Cardiac muscle cell (in vitro differentiated cells and primary cell): Measurements from ENCODE around the gene CNTNAP2. TPM values are rescaled to one million over a fixed set of nuclear protein-coding genes. Genes with fewer than 3 reads are reported as not detected.

Experiments used
- DNase-seq, 2 donors: peaks; one replicate each; pipeline versions ENCODE4 v3.0.0 to v3.0.0-alpha.2; 2010 to 2017; ENCODE audit warnings: low read depth in 1 of 2, low spot score in 1 of 2
- H3K27ac ChIP-seq: fragments of 200-600 bp; sonication (generic); 2 replicates; pipeline ENCODE4 v1.5.1; 2016
- H3K27me3 ChIP-seq: fragments of 200-600 bp; sonication (generic); 2 replicates; pipeline ENCODE4 v1.6.0; 2016; ENCODE audit warnings: control low read depth
- H3K36me3 ChIP-seq: fragments of 200-600 bp; sonication (generic); 2 replicates; pipeline ENCODE4 v1.5.1; 2016; ENCODE audit warnings: control low read depth
- H3K4me1 ChIP-seq: fragments of 200-600 bp; sonication (generic); 2 replicates; pipeline ENCODE4 v1.8.1; 2017; ENCODE audit warnings: low read depth, mild to moderate bottlenecking, mixed run types
- H3K4me3 ChIP-seq: fragments of 200-600 bp; sonication (generic); 2 replicates; pipeline ENCODE4 v1.5.1; 2016; ENCODE audit warnings: mild to moderate bottlenecking
- H3K9me3 ChIP-seq: fragments of 200-600 bp; sonication (generic); 2 replicates; pipeline ENCODE4 v1.5.1; 2017; ENCODE audit warnings: low read depth, mild to moderate bottlenecking, control low read depth
- CTCF ChIP-seq: IDR thresholded peaks from 2 replicates; pipeline ENCODE4 v1.5.1; 2012; ENCODE audit warnings: low read depth, mild to moderate bottlenecking, low read length
- polyA plus RNA-seq: library from polyadenylated mRNA; unstranded; fragments of >200 nt; fragmentation: Nextera tagmentation; extraction: Ambion mirVana; gene quantifications from 2 replicates; pipeline ENCODE4 v1.2.1, GENCODE V29; 2016
- total RNA-seq: library from RNA; depleted of rRNA; stranded (reverse); fragments of >200 nt; gene quantifications from 2 replicates; pipeline ENCODE4 v1.2.3, GENCODE V29; 2016

The CNTNAP2 gene
- total and polyA plus RNA-seq, 2 experiments from 2014 or later: 4.8 to 5.1 TPM

- DNase-seq: no peak
- Histone ChIP-seq H3K27ac (no peak overlapping the region), H3K4me3 (no peak overlapping the region), H3K36me3 (no peaks in the 10 kb centered on the region), H3K27me3 (no peaks in the 10 kb centered on the region), H3K9me3 (no peaks in the 10 kb centered on the region), H3K4me1 (peaks cover 10% of the 10 kb centered on the region)
- TF ChIP-seq CTCF: no peak
Measured at GRCh38 chr7:148348466-148348865, 2231.9 kb downstream of the CNTNAP2 start.

- DNase-seq: peak in 1 of 2 donors; percentile 12
- Histone ChIP-seq H3K27ac (no peak overlapping the region), H3K4me1 (no peaks in the 10 kb centered on the region), H3K9me3 (no peaks in the 10 kb centered on the region), H3K27me3 (no peaks in the 10 kb centered on the region), H3K36me3 (no peaks in the 10 kb centered on the region), H3K4me3 (no peak overlapping the region)
- no peak for TF ChIP-seq CTCF
Measured at GRCh38 chr7:148356303-148356702, 2239.7 kb downstream of the CNTNAP2 start.

GRCh38 chr7:148362541-148362940 lies 2245.9 kb downstream of the CNTNAP2 start:
- no peak for TF ChIP-seq CTCF
- Histone ChIP-seq H3K9me3 (no peaks in the 10 kb centered on the region), H3K27me3 (no peaks in the 10 kb centered on the region), H3K27ac (no peak overlapping the region), H3K4me1 (no peaks in the 10 kb centered on the region), H3K36me3 (no peaks in the 10 kb centered on the region), H3K4me3 (no peak overlapping the region)
- no peak for DNase-seq

- no peak for TF ChIP-seq CTCF
- Histone ChIP-seq H3K27ac (no peak overlapping the region), H3K4me3 (no peak overlapping the region), H3K36me3 (no peaks in the 10 kb centered on the region), H3K4me1 (no peaks in the 10 kb centered on the region), H3K9me3 (no peaks in the 10 kb centered on the region), H3K27me3 (no peaks in the 10 kb centered on the region)
- no peak for DNase-seq
Measured at GRCh38 chr7:148367731-148368475, 2251.3 kb downstream of the CNTNAP2 start.

GRCh38 chr7:148368562-148368961 lies 2252.0 kb downstream of the CNTNAP2 start:
- no peak overlapping the region for H3K4me3 ChIP-seq
- no peaks in the 10 kb centered on the region for H3K27me3 ChIP-seq
- H3K9me3 ChIP-seq: no peaks in the 10 kb centered on the region
- no peaks in the 10 kb centered on the region for H3K4me1 ChIP-seq
- no peak overlapping the region for H3K27ac ChIP-seq
- no peak for DNase-seq
- TF ChIP-seq CTCF: no peak
- H3K36me3 ChIP-seq: no peaks in the 10 kb centered on the region
